Measurements from ENCODE around the gene ARPC5.

The ARPC5 gene

GRCh38 chr1:183609313-183609712, 26.3 kb downstream of the ARPC5 start:
- TF ChIP-seq ZFX (IDR thresholded peaks at IDR 0.05): no peak
- peak; percentile 50 for TF ChIP-seq CTCF (conservative IDR thresholded peaks at IDR 0.05)
- no peak overlapping the region for H3K27ac ChIP-seq

DNA sequence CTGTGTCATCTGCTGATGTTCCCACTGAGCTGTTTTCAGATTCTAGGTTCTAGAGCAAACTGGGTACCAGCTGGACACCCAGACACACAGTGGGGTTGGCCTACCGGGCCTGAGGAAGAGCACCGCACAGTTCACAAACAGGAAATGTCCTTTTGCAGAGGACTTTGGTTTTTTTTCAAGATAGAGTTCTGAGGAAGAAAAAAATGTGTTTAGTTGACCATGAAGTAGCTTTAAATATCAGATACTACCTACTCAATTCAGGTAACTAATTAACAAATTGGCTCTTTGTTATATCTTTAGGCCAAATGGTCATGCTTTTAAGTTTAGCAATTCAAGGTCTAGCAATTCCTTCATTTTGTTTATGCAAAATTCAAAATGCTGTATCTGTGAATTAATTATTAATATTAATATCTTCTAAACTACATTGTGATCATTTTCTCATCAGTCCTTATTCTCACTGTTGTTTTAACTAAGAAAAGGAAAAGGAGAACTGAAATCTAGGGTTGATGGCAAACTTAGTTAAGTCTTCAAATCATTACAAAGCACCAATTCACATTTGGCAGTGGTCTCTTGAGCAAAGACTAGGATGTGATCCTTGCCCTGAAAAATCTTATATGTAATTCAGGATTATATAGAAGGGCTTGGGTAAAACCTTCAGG, 28.1 kb downstream of the ARPC5 start:
- TF ChIP-seq CTCF (conservative IDR thresholded peaks at IDR 0.05) (no peak), ZFX (IDR thresholded peaks at IDR 0.05) (no peak)
- no peak overlapping the region for H3K27ac ChIP-seq

GRCh38 chr1:183605904-183606303, 29.7 kb downstream of the ARPC5 start:
- TF ChIP-seq ZFX (IDR thresholded peaks at IDR 0.05) (no peak), CTCF (conservative IDR thresholded peaks at IDR 0.05) (no peak)
- no peak overlapping the region for H3K27ac ChIP-seq

DNA sequence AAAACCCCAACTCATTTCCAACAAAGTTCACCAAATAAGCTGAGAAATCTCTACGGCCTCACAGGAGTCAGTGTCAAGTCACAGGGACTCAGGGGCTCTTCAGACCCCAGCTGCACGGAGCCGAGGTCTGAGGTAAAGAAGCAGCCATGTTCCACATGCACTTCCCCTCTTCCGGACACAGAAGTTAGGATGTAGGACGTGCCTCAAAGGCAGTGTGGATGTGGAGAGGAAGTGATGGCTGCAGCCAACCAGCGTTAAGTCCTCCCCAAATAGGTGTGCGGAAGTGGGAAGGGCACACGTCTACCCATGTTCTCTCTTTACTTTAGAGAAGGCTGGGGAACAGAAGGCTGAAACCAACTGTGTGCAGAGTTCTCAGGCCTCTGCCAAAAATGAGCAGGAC, 30.8 kb downstream of the ARPC5 start:
- no peak overlapping the region for H3K27ac ChIP-seq
- TF ChIP-seq CTCF (conservative IDR thresholded peaks at IDR 0.05): no peak
- no peak for TF ChIP-seq ZFX (IDR thresholded peaks at IDR 0.05)

- H3K27ac ChIP-seq: no peak overlapping the region
- TF ChIP-seq CTCF (conservative IDR thresholded peaks at IDR 0.05): no peak
- no peak for TF ChIP-seq ZFX (IDR thresholded peaks at IDR 0.05)
Measured at GRCh38 chr1:183604038-183604808, 31.4 kb downstream of the ARPC5 start.

GRCh38 chr1:183602510-183602909, 33.1 kb downstream of the ARPC5 start:
- H3K27ac ChIP-seq: no peak overlapping the region
- TF ChIP-seq CTCF (conservative IDR thresholded peaks at IDR 0.05): no peak
- no peak for TF ChIP-seq ZFX (IDR thresholded peaks at IDR 0.05)

- TF ChIP-seq ZFX (IDR thresholded peaks at IDR 0.05): no peak
- TF ChIP-seq CTCF (conservative IDR thresholded peaks at IDR 0.05): no peak
- H3K27ac ChIP-seq: no peak overlapping the region
Measured at GRCh38 chr1:183600634-183601033, 34.9 kb downstream of the ARPC5 start.

All from C4-2B (cell line).